HCT116 (cell line): ENCODE measurements around the gene SMTNL2.
"Not testable (repeated sequence)": the region's sequence is repeated elsewhere in the genome, so short reads cannot be mapped to it uniquely, and the experiment has no call there.

Experiments
- EGR1 ChIP-seq: IDR thresholded peaks from 2 replicates; pipeline ENCODE4 v1.6.1; 2012; ENCODE audit warnings: low read depth
- POLR2AphosphoS5 ChIP-seq: IDR thresholded peaks from 2 replicates; pipeline ENCODE4 v1.6.1; 2011; ENCODE audit warnings: mild to moderate bottlenecking, low read depth, low read length, moderate library complexity
- SP1 ChIP-seq: IDR thresholded peaks from 2 replicates; pipeline ENCODE4 v1.6.1; 2012; ENCODE audit warnings: low read depth
- TF ChIP-seq, protein P1 (sequence below): IDR thresholded peaks from 2 replicates; pipeline ENCODE4 v1.6.1; 2012; ENCODE audit warnings: low read depth

GRCh38 chr17:4595685-4596342 lies 11.5 kb downstream of the SMTNL2 start:
- TF ChIP-seq POLR2AphosphoS5, EGR1, SP1: not testable (repeated sequence)
- TF ChIP-seq, protein P1, sequence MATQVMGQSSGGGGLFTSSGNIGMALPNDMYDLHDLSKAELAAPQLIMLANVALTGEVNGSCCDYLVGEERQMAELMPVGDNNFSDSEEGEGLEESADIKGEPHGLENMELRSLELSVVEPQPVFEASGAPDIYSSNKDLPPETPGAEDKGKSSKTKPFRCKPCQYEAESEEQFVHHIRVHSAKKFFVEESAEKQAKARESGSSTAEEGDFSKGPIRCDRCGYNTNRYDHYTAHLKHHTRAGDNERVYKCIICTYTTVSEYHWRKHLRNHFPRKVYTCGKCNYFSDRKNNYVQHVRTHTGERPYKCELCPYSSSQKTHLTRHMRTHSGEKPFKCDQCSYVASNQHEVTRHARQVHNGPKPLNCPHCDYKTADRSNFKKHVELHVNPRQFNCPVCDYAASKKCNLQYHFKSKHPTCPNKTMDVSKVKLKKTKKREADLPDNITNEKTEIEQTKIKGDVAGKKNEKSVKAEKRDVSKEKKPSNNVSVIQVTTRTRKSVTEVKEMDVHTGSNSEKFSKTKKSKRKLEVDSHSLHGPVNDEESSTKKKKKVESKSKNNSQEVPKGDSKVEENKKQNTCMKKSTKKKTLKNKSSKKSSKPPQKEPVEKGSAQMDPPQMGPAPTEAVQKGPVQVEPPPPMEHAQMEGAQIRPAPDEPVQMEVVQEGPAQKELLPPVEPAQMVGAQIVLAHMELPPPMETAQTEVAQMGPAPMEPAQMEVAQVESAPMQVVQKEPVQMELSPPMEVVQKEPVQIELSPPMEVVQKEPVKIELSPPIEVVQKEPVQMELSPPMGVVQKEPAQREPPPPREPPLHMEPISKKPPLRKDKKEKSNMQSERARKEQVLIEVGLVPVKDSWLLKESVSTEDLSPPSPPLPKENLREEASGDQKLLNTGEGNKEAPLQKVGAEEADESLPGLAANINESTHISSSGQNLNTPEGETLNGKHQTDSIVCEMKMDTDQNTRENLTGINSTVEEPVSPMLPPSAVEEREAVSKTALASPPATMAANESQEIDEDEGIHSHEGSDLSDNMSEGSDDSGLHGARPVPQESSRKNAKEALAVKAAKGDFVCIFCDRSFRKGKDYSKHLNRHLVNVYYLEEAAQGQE: not testable (repeated sequence)
